GM12892 (cell line): ENCODE results near the gene RAB35.

Experiments used
- POLR2AphosphoS5 ChIP-seq: IDR thresholded peaks from 2 replicates; pipeline ENCODE4 v1.6.1; 2011; ENCODE audit warnings: low read depth, low read length, control low read depth
- TAF1 ChIP-seq: IDR thresholded peaks from 2 replicates; pipeline ENCODE4 v1.6.1; 2011; ENCODE audit warnings: low read depth, mild to moderate bottlenecking, control low read depth, low read length, borderline replicate concordance

GRCh38 chr12:120155072-120155471 lies 38.5 kb upstream of the RAB35 start:
- TF ChIP-seq POLR2AphosphoS5 (0 out of 2 replicates have a peak, but pooled peaks have one; percentile 12), TAF1 (no peak)
